GM20000 (cell line): ENCODE measurements around the gene IL1RAPL1.

Experiments used
- DNase-seq: peaks from one replicate; pipeline ENCODE4 v3.0.0; 2012; ENCODE audit warnings: low spot score
- CTCF ChIP-seq: IDR thresholded peaks from 2 replicates; pipeline ENCODE4 v1.5.1; 2012; ENCODE audit warnings: mild to moderate bottlenecking, control low read depth; ENCODE audit errors: extremely low read depth, missing control alignments

Gene IL1RAPL1

GRCh38 chrX:28581522-28581921 is 5.7 kb upstream of the IL1RAPL1 start:
- DNase-seq: no peak
- no peak for TF ChIP-seq CTCF

GRCh38 chrX:28582511-28582910 is 4.7 kb upstream of the IL1RAPL1 start:
- no peak for TF ChIP-seq CTCF

GRCh38 chrX:28584025-28584424 is 3.2 kb upstream of the IL1RAPL1 start:
- no peak for DNase-seq
- no peak for TF ChIP-seq CTCF

More at GRCh38 chrX:28582511-28582910, 4.7 kb upstream of the IL1RAPL1 start:
- DNase-seq: no peak

- TF ChIP-seq CTCF: no peak
- no peak for DNase-seq
These were observed 1.5 kb upstream of the IL1RAPL1 start for GRCh38 chrX:28585767-28586166.

- TF ChIP-seq CTCF: no peak
- no peak for DNase-seq
These were observed 960 bp upstream of the IL1RAPL1 start for GRCh38 chrX:28586286-28586685.

- DNase-seq: no peak
- TF ChIP-seq CTCF: no peak
These were observed 1.8 kb downstream of the IL1RAPL1 start for GRCh38 chrX:28589046-28589445.

- no peak for TF ChIP-seq CTCF
- DNase-seq: no peak
These were observed 3.1 kb downstream of the IL1RAPL1 start for GRCh38 chrX:28590396-28590795.
